ENCODE measurements around the gene GNGT1.

Gene GNGT1

GRCh38 chr7:93943816-93944540, 37.6 kb downstream of the GNGT1 start:
- DNase-seq (ENCODE audit: low spot score) = no peak

GRCh38 chr7:93944673-93945072, 38.3 kb downstream of the GNGT1 start:
- DNase-seq (ENCODE audit: low spot score) = no peak

GRCh38 chr7:93945083-93945482, 38.7 kb downstream of the GNGT1 start:
- DNase-seq (ENCODE audit: low spot score) = no peak

- DNase-seq (ENCODE audit: low spot score) = no peak
These were observed 39.6 kb downstream of the GNGT1 start for GRCh38 chr7:93945756-93946535.

GRCh38 chr7:93948106-93948505, 41.7 kb downstream of the GNGT1 start:
- no peak for DNase-seq (ENCODE audit: low spot score)

GRCh38 chr7:93948873-93949272, 42.5 kb downstream of the GNGT1 start:
- no peak for DNase-seq (ENCODE audit: low spot score)

- DNase-seq (ENCODE audit: low spot score) = no peak
These were observed 43.1 kb downstream of the GNGT1 start for GRCh38 chr7:93949423-93949822.

- no peak for DNase-seq (ENCODE audit: low spot score)
These were observed 48.9 kb downstream of the GNGT1 start for GRCh38 chr7:93955304-93955703.

GRCh38 chr7:93957767-93958166, 51.4 kb downstream of the GNGT1 start:
- DNase-seq (ENCODE audit: low spot score) = no peak

GRCh38 chr7:93958216-93958615, 51.8 kb downstream of the GNGT1 start:
- DNase-seq (ENCODE audit: low spot score) = no peak

- no peak for DNase-seq (ENCODE audit: low spot score)
These were observed 52.3 kb downstream of the GNGT1 start for GRCh38 chr7:93958651-93959050.

All from NAMALWA (cell line).